Left ventricle myocardium inferior (tissue), 1 donor: ENCODE data around the gene CRYZ. TPM values are rescaled to one million over a fixed set of nuclear protein-coding genes. Genes with fewer than 3 reads are reported as not detected.
"Not testable (repeated sequence)": the region's sequence is repeated elsewhere in the genome, so short reads cannot be mapped to it uniquely, and the experiment has no call there.

ENCODE experiments used
- DNase-seq: peaks from one replicate; pipeline ENCODE4 v3.0.0-alpha.2; 2020
- H3K27ac ChIP-seq: fragments of 200-600 bp; replicated peaks from 2 replicates; pipeline ENCODE4 v1.8.0; 2021
- H3K27me3 ChIP-seq: fragments of 200-600 bp; 2 replicates; pipeline ENCODE4 v1.8.0; 2021; ENCODE audit warnings: low read depth
- H3K36me3 ChIP-seq: fragments of 200-600 bp; 2 replicates; pipeline ENCODE4 v1.8.0; 2021
- H3K4me1 ChIP-seq: fragments of 200-600 bp; 2 replicates; pipeline ENCODE4 v1.8.0; 2021
- H3K4me3 ChIP-seq: fragments of 200-600 bp; 2 replicates; pipeline ENCODE4 v1.8.0; 2021; ENCODE audit warnings: mild to moderate bottlenecking, moderate library complexity
- H3K9me3 ChIP-seq: fragments of 200-600 bp; replicated peaks from 2 replicates; pipeline ENCODE4 v1.8.0; 2021
- CTCF ChIP-seq: fragments of 200-600 bp; IDR thresholded peaks from 2 replicates; pipeline ENCODE4 v1.8.0; 2021; ENCODE audit warnings: antibody characterized with exemption, mild to moderate bottlenecking, borderline replicate concordance
- intact Hi-C: fragments of 100-400 bp; cut with micrococcal nuclease; formaldehyde crosslinking; loops from one replicate; pipeline ENCODE4 v1.11.0; 2022
- total RNA-seq: library from RNA; stranded (reverse); fragmentation: NEBNext Ultra II Directional; extraction: Animal tissue kit (Norgen Biotek cat#: 25700); gene quantifications from one replicate; pipeline ENCODE4 v1.2.1, GENCODE V29; 2021
- donor health status: DM: no; HTN: yes; CAD: no; lungs with severe emphysema.

CRYZ gene
- total RNA-seq, 1 donor from 2014 or later, result 35.3 TPM

DNA sequence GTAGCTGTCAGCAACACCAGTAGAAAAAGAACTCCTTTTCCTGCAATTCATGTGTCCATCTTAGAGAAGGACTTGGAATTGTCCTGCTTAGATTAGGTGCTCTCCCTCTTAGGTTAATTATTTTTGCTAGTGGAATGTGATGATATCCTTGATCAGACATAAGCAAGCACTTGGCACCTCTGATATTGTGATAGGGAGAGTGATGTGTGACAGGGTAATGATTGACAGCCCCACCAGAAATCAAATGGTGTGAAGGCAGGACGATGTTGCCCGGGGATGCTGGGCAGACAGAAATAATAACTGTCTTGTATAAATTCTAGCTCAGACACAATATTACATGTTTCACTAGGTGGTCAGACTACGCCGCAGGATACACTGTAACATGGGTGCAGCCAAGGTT is 4.5 kb upstream of the CRYZ start:
- Histone ChIP-seq H3K9me3 (no peaks in the 10 kb centered on the region), H3K4me1 (peaks cover 28% of the 10 kb centered on the region), H3K4me3 (no peak overlapping the region), H3K27me3 (no peaks in the 10 kb centered on the region), H3K36me3 (peaks cover 55% of the 10 kb centered on the region), H3K27ac (no peak overlapping the region)
- DNase-seq, result no peak
- intact Hi-C loops, result no loop called here
- no peak for TF ChIP-seq CTCF

DNA sequence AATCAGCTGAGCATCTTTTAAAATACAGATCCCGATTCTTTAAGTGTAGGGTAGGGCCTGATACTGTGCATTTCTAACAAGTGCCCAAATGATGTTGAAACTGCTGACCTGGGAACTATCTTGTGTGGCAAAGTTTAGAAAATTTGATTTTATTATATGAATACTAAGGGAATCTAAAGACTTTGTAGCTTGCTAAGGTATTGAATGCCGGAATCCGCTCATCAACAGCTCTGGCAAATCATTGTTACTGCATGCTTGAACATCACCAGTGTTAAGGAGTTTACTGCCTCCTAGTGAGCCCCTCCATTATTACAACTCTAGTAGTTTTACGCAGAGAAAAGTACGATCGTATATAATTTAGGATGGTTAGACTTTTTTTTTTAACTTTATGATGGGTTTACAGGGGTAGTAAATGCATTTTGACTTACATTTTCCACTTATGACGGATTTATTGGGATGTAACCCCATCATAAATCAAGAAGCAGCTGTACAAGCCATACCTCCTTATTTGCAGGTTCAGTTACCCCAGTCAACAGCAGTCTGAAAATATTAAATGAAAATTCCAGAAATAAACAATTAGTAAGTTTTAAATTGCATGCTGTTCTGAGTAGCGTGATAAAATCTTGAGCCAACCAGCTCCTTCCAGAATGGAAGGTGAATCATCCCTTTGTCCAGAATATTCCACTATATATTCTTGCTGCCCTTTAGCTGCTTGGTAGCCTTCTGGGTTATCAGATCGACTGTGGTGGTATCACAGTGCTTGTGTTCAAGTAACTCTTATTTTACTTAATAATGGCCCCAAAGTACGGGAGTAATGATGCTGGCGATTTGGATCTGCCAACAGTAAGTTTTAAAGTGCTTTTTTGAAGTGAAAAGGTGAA is 994 bp upstream of the CRYZ start:
- intact Hi-C loops, result no loop called here
- H3K4me1 ChIP-seq, result peaks cover 62% of the 10 kb centered on the region
- DNase-seq, result no peak
- H3K27ac ChIP-seq, result peak overlapping the region; percentile 92
- no peaks in the 10 kb centered on the region for H3K27me3 ChIP-seq
- no peaks in the 10 kb centered on the region for H3K9me3 ChIP-seq
- H3K36me3 ChIP-seq, result peaks cover 27% of the 10 kb centered on the region
- peak; percentile 76 for TF ChIP-seq CTCF
- peak overlapping the region; percentile 84 for H3K4me3 ChIP-seq

- H3K9me3 ChIP-seq, intact Hi-C loops, DNase-seq, H3K27me3 ChIP-seq: not testable (repeated sequence)
- Histone ChIP-seq H3K4me3 (peak overlapping the region; percentile 84), H3K27ac (peak overlapping the region; percentile 92), H3K36me3 (peaks cover 12% of the 10 kb centered on the region), H3K4me1 (peaks cover 66% of the 10 kb centered on the region)
Observed at GRCh38 chr1:74732071-74732946, 541 bp downstream of the CRYZ start.

DNA sequence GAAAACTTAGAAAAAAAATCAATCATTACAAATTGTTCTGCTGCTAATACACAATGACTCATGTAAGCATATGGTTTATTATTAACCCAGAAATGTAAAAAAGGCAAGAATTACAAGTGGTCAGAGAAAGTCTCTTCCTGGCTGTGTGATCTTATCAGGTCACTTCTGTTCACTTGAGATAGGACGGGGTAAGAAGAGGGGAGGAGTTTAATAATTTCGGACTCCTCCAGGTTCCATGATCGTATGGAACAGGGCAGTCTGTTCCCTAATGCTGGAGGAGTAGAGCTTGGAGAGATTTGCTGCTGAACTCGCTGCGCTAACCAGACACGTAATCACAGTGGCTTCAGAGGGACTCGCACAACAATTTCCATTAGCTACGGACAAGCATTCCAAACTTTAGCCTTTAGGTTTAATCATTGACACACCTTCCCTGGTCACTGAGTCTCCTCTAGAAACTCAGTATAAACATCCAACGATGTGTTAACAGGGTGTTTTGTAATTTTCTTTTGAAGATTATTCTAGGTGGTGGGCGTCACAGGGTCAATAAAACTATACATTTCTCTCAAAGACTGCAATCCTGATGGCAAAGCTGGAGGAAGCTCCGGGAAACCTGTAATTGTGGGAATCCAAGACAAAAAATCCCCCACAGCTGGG is 1.3 kb downstream of the CRYZ start:
- Histone ChIP-seq H3K27me3 (no peaks in the 10 kb centered on the region), H3K9me3 (no peaks in the 10 kb centered on the region), H3K27ac (no peak overlapping the region), H3K4me3 (peak overlapping the region; percentile 84), H3K4me1 (peaks cover 66% of the 10 kb centered on the region), H3K36me3 (peaks cover 4% of the 10 kb centered on the region)
- no peak for DNase-seq
- intact Hi-C loops, result no loop called here
- TF ChIP-seq CTCF, result no peak

DNA sequence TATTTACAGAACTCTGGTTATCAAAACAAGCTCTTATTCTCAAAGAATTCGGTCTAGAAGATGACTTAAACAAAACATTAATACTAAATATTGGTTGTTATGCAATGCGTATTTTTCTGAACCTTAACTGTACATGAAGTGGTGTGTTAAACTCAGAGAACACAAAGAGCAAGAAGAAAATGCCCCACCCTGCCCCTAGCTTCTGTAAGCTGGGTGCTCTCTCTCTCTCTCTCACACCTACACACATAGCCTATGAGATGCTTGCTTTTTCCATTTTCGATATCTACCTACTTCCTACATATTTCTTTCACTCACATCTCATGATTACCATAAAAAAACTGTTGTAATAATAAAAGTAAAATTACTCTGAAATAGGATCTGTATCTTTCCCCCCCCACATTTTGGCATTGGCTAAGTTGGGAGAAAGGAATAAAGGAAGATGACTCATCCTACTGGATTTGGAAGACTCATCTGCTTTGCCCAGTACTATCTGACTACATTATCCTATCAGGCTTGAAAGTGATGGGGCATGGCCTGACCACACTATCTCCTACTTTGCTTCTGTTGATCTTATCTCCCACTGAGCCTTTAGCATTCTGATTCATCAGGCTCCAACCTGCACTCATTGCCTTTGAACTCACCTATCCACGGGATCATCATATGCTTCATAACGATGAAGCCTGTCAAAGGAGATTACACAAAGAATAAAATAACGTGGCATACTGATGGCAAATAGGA is 2.9 kb downstream of the CRYZ start:
- Histone ChIP-seq H3K27me3 (no peaks in the 10 kb centered on the region), H3K9me3 (peaks cover 10% of the 10 kb centered on the region), H3K4me1 (peaks cover 61% of the 10 kb centered on the region), H3K4me3 (no peak overlapping the region), H3K27ac (no peak overlapping the region), H3K36me3 (no peaks in the 10 kb centered on the region)
- intact Hi-C loops, result no loop called here
- DNase-seq, result no peak
- no peak for TF ChIP-seq CTCF
